Measurements from ENCODE around the gene TMIGD1.
A peak's percentile ranks its signal among the peaks of the same experiment; 100 is the strongest.

Gene TMIGD1

DNA sequence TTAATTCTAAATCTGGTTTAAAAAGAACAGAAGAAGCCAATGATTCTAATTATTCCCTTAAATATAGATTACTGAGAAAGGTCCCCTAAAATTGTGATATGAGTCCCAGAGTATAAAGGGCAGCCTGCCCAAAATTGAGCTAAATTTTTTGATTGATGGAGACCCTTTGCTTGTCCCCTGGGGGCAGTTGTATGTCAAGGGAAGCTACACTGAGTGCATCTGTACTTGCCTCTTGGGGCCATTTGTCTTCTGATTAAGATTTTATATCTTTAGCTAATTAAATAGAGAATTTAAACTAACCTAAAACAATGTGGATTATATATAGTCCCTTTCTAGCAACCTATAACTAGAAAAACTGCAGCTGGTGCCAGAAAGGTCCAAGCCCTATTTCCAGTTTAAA, 54.7 kb downstream of the TMIGD1 start:
- no peak for DNase-seq

DNA sequence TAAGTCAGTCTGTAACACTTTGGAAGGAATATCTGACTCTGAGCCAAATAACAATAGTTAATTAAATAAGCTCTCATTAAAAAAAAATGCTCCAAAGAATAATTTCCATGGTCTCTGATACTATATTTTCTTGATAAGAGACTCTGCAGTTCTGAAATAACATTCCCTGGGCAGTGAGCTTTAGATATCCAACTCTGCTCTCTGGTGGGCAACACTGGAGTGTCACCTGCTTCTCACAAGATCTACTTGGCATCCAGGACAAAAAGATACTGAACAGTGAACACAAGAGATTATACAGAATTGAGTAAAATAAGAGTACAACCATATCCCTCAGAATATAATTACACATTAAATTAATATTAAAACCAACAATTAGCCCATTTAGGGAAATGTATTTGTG, 55.8 kb downstream of the TMIGD1 start:
- peak in 1 of 2 experiments; percentile 42 for DNase-seq

DNA sequence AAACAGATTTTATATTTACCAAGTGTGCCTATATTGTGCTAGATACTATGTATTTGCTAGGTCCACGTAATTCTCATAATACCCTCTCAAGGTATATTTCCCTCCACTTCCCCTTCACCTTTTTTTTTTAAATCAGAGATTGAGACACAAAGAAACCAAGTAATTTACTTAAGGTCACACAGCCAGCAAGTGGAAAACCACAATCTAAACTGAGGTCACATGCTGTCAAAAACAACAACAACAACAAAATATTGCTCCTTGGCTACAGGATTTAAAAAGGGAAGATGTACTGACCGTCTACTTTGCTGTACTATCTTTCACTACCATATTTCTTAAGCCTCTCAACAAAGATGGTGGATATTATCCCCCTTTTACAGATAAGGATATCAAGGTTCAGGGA, 57.9 kb downstream of the TMIGD1 start:
- no peak for DNase-seq

GRCh38 chr17:30274887-30275286, 59.0 kb downstream of the TMIGD1 start:
- DNase-seq, result no peak

- DNase-seq, result no peak
These were observed 60.5 kb downstream of the TMIGD1 start for GRCh38 chr17:30273373-30273772.

GRCh38 chr17:30271102-30271501, 62.8 kb downstream of the TMIGD1 start:
- no peak for DNase-seq

DNA sequence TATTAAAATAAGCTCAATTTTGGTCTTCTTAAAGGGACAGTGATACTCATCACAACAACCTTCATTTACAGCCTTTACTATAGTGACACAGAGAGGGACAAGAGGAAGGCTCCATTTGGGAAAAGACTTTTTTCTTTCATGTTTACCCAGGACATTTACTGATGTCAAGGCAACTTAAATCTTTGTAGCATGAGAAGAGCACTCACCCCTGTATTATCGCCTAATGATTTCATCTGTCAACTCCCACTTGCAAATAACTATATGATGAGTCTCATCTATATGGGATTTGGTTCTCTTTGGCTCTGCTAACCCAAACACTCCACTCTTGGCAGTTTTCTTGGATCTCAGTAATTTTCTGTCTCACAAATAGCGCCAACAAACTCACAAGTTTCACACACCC, 66.2 kb downstream of the TMIGD1 start:
- DNase-seq, result no peak

All from NCI-H1930 (cell line).